Stimulated activated CD4-positive, alpha-beta T cell treated with anti-CD3 and anti-CD28 coated beads, Interleukin-4, amount 100 ng/mL, for 24 hours (primary cell): ENCODE data around the gene CACNA1C.
"Not testable (repeated sequence)": the region's sequence is repeated elsewhere in the genome, so short reads cannot be mapped to it uniquely, and the experiment has no call there.

ENCODE experiments used
- DNase-seq: peaks from one replicate; pipeline ENCODE4 v3.0.0-alpha.2; 2020

CACNA1C gene

GRCh38 chr12:2465681-2466080 is 412.9 kb downstream of the CACNA1C start:
- no peak for DNase-seq

- DNase-seq, result no peak
These were observed 413.4 kb downstream of the CACNA1C start for GRCh38 chr12:2466211-2466610.

- no peak for DNase-seq
These were observed 414.8 kb downstream of the CACNA1C start for GRCh38 chr12:2467447-2468195.

GRCh38 chr12:2475984-2476383 is 423.2 kb downstream of the CACNA1C start:
- no peak for DNase-seq

GRCh38 chr12:2477009-2477766 is 424.4 kb downstream of the CACNA1C start:
- DNase-seq, result no peak

DNA sequence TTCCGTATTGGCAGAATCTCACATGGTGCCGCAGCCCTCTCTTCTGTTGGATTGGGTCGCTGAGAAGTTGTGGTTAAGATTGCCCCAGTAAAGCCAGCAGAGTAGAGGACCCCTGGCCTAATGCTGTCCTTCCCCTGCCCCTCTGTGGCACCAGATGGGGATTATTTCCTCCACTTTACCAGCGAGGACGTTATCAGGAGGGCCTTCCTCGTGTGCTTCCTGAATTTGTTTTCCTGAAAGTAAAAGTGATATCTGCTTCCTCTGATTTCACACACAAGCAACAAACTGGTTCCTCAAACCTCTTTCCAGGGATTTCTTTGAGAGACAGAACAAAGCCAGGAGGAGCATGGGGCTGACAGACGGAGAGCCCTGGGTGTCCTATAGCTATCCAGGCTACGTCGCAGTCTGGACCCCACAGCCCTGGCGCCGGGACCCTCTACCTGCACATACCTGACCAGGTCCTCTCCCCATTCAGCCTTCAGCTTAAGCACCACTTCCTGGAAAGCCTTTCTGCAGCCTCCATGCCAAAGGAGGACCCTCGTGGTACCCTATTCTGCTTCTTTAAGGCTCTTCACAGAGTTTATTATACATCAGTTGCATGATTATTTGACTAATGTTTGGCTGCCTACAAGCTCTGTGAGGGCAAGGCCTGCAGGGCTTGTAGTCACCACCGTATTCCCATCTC is 427.2 kb downstream of the CACNA1C start:
- DNase-seq, result no peak

DNA sequence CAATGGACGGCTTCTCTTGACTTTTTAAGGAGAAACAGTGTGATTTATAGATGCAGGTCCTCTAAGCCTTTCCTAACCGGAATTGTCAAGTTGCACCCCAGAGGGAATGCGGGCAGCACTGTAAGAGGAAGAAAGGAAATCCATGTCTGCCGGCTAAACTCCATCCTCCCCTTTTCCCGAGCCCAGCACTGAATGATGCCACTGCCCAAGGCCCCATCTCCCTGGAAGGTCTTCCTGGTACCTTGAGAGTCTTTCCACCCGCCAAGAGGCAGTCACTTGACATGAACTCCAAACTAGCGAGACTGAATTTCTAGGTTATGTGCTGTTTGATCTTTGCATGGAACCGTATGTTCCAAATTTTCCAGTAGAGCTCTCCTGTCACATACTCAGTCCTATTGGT is 428.6 kb downstream of the CACNA1C start:
- no peak for DNase-seq

- no peak for DNase-seq
These were observed 429.2 kb downstream of the CACNA1C start for GRCh38 chr12:2481951-2482350.

DNA sequence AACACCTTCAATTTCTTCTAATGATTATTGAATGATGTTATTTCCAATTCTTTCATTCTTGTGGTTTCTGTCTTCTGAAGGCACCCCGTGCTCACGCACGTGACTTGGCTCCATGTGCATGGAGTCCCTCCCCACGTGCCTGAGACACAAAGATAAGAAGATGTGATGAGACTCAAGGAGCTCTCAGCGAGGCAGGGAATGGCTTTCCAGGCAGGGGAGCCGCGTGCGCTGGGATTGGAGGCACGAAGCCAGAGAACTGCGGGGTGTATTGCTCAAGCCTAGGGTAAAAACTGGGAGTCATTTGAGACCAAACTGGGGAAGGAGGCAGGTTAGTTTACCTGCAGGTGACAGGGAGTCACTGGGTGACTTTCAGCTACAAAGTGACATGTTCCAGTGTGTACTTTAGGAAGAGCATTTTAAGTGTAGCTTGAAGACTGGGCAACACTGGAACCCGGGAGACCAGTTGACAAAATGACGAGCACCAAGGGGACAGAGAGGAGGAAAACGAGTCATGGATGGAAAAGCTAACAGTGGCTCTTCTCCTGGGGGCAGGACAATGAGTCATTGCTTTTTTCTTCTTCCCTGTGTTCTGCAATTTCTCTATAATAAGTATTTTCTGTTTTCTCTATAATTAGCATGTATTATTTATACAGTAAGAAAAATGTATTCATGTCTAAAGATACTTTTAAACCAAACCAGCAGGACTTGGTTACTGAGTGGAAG is 430.3 kb downstream of the CACNA1C start:
- no peak for DNase-seq

DNA sequence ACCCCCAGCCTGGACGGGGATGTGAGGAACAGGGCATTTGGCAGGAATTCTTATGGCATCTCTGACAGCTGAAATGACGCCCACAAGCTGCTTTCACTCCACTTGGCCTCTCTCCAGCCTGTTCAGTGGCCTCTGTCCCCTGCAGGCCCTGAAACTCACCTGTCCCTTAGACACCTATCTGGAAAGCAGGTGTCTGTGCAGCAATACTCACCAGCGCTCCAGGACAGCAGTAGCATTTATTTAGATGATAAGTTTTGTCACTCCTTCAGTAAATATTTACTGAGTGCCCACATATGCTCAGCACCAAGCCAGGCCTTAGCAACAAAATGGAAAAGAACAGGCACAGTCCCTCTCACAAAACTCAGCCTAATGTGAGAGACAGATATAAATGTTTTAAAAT is 430.9 kb downstream of the CACNA1C start:
- DNase-seq, result no peak

- DNase-seq, result no peak
These were observed 431.5 kb downstream of the CACNA1C start for GRCh38 chr12:2484141-2484776.

GRCh38 chr12:2485681-2486080 is 432.9 kb downstream of the CACNA1C start:
- no peak for DNase-seq

- DNase-seq, result no peak
These were observed 434.0 kb downstream of the CACNA1C start for GRCh38 chr12:2486796-2487195.

DNA sequence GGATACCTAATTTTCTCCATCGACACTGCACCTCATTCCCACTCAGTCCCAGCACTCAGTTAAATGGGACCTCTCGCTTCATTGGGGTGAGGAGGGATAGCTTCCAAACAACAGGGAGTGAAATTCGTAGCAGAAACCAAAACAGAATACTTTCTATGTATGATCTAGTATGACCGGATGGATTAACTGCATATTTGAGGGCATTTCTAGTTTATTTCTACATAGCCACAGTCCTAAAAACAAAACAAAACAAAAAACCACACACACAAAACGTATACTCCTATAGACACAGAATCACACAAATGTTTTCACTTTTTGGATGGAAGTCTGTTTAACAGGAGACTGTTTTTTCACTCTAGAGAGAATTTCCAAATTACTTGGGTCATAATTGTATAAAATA is 434.5 kb downstream of the CACNA1C start:
- DNase-seq, result no peak

- no peak for DNase-seq
These were observed 435.3 kb downstream of the CACNA1C start for GRCh38 chr12:2488131-2488530.

GRCh38 chr12:2488596-2488995 is 435.8 kb downstream of the CACNA1C start:
- no peak for DNase-seq

GRCh38 chr12:2489275-2489674 is 436.5 kb downstream of the CACNA1C start:
- DNase-seq, result no peak

DNA sequence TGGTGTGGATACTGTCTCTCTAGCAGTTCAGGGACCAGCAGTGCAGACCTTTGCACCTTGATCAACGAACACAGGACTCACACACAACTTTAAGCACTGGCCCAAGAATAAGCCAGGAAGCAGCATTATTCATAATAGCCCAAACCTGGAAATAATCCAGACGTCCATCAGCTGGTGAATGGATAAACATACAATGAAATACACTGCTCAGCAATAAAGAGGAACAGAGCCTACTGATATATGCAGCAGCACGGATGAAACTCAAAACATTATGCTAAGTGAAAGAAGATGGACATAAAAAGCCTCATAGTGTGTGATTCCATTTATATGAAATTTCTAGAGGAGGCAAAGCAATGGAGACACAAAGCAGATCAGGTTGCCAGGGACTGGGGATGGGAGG is 438.0 kb downstream of the CACNA1C start:
- no peak for DNase-seq

DNA sequence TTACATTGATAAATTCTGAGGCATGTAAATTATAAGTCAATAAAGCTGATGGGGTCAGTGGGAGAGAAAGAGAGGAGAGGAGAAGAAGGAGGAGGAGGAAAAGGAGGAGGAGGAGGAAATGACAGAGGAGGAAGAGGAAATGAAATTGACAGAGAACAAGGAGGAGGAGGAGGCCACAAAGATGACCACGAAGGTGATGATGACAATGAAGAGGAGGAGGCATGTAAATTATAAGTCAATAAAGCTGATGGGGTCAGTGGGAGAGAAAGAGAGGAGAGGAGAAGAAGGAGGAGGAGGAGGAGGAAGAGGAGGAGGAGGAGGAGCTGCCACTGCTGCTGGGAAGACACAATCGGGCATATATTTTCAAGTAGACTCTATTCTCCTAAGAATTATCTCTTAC is 438.6 kb downstream of the CACNA1C start:
- not testable (repeated sequence) for DNase-seq

DNA sequence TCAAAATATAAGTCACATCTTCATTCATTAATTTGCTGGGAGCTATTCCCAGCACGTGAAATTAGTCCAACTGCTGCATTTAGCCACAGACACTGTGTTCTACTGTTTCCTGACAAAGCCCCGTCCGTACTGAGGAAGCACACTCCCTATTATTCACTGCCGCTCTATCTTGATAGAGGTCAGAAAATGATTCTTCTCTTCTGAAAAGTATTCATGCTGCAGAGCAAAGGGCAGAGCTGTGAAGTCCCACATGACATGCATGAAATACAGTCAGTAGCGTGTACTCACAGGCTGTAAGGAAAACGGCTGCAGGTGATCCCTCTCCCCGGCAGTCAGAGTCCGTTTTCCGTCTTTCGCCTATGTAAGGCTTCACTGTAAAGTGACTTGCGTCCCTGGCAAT is 439.4 kb downstream of the CACNA1C start:
- DNase-seq, result no peak

- DNase-seq, result no peak
These were observed 440.3 kb downstream of the CACNA1C start for GRCh38 chr12:2493086-2493485.

DNA sequence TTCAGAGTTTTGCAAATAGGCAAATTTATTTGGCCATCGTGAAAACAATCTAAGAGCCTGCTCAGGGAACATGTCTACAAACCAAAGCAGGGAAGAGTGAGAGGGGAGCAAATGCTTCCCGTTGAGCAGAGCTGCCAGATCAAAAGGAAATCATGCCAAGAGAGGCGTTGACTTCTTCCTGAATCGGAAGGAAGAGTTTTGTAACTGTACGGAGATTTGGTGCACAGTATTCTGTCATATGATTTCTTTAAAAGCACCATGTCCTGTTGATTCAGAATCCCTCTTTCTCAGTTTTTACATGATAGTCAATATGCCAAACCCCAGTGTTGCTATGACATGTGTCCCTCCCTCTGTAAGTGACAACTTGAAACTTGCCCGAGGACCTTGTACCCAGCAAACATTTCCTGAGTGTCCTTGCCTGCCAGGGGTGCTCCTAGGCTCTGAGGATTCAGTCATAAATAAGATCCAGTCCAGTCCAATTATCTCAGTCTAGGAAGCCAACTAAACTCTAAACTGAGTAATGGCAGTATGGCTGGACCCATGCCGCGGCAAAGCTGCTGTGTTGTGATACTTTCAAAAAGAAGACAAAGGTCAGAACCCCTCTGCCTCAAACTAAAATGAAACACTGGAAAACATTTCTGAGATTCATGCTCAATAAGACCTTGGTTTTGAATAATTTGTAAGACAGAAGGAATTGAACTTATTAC is 441.9 kb downstream of the CACNA1C start:
- DNase-seq, result no peak
